HG02840 (cell line): ENCODE measurements around the gene LNPEP.
"Not testable (repeated sequence)": the region's sequence is repeated elsewhere in the genome, so short reads cannot be mapped to it uniquely, and the experiment has no call there.

Experiments
- ATAC-seq: cut with Tn5 transposase; IDR thresholded peaks from one replicate; pipeline ENCODE4 v1.9.1; 2021; ENCODE audit warnings: mild to moderate bottlenecking, moderate library complexity, moderate number of reproducible peaks; ENCODE audit not compliant: unreplicated experiment, low FRiP score

LNPEP gene

GRCh38 chr5:96928931-96929708 lies 6.8 kb upstream of the LNPEP start:
- no peak for ATAC-seq

GRCh38 chr5:96930058-96930457 lies 5.8 kb upstream of the LNPEP start:
- no peak for ATAC-seq

GRCh38 chr5:96930589-96930988 lies 5.3 kb upstream of the LNPEP start:
- ATAC-seq: no peak

- ATAC-seq: not testable (repeated sequence)
Observed at GRCh38 chr5:96931037-96931436, 4.8 kb upstream of the LNPEP start.

DNA sequence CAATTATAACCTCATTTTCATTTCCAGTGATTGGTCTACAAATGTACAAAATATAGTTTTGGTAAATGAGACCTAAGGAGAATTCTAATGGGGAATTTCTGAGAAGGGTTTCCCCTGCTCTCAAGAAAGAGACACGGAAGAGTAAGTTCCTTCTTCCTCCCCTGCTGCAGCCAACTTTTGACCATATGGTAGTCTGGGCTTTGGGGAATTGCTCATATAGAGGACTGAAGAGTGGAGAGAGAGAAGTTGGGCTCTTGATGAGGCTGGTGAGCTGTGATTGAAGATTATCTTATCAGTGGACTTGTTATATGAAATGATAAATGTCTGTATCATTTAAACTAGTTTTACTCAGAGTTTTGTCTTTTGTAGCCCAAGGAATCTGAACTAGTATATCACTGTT lies 4.3 kb upstream of the LNPEP start:
- ATAC-seq: no peak

- no peak for ATAC-seq
Observed at GRCh38 chr5:96932026-96932425, 3.9 kb upstream of the LNPEP start.

DNA sequence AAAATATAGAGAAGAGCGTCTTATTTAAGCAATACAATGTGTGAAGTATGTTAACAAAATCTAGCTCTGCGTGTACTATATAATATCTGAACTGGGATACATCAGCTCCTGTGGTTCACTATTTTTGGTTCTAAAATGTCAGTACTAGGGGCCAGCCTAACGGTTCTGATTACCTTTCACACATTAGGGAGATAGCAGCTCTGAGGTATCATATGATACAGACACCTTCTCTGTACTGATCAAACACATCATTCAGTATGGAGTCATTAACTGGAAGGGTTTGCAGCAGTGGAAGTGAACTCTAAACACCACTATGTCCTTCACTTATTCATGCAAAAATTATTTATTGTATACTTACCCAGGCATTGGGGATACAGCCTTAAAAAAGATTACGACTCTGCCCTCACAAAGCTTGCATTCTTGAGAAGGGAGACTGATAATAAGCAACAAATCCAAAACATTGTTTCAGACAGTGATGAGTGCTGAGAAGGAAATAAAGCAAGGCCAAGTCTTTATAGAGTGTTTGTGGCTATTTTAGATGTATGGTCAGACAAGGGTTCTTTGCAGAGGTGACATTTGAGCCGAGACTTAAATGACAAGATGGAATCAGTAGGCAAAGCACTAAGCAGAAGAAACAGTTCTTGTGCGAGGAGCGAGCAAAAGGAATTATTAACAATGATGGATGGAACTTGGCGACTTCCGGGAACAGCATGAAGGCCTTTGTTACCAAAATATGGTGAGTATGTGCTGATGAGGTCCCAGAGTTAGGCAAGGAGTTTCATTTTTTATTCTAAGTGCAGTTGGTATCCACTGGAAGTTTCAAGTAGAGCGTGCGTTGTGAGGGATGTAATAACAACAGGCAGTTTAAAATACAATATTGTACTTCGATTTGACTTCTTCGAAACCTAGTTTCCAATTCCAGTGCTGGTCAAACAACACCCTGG lies 1.8 kb upstream of the LNPEP start:
- ATAC-seq: peak; percentile 0

- ATAC-seq: peak; percentile 65
Observed at GRCh38 chr5:96934708-96935558, 947 bp upstream of the LNPEP start.

DNA sequence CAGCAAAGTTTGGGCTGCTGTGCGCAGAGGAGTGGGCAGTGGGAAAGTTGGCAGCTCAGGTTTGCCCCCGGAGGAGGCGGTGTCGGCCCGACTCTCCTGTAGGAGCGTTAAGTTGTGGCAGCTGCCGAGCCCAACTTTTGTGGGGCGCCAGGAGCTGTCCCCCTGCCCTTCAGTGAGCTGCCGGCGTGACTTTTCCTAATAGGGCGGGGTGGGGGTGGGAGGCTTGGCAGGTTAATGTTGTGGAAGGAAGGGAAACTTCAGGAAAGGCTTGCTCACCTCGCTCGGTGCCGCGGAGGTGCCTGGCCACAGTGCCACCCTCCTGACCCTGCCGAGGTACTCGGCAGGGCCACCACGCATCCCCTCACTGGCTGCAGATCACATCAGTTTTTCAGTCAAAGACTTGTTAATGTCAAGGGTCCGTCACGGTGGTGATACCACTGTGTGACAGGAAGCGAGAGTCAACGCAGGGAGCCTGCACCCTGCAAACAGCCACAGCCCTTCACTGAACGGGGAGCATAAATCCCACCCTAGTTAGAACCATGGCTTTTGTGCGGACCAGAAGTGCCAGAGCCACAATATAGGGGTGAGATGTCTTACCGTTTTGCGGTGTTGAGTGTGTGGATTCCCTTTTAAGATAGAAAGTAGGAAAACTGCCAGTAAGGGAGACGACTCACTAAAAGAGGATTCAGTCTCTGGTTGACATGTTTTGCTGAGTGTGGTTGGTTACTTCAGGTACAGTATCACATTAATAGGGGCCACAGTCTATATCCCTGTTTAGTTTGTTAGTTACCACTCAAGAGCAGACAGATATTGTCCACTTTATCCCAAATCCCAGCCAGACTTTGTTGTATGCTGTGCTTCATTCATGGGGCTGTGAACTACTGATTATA lies 796 bp downstream of the LNPEP start:
- ATAC-seq: peak; percentile 27

- no peak for ATAC-seq
Observed at GRCh38 chr5:96940586-96940985, 4.7 kb downstream of the LNPEP start.

DNA sequence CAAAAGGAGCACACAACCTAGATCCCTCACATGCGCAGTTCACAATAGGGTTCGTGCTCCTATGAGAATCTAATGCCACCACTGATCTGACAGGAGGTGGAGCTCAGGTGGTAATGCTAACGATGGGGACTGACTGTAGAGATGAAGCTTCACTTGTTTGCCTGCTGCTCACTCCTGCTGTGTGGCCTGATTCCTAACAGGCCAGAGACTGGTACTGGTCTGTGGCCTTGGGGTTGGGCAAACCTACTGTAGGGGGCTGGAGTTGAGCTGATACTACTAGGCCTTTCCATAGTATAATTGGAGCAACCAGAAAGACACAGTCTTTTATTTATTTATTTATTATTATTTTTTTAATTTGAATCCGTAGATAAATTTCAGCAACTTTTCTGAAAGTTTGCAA lies 5.3 kb downstream of the LNPEP start:
- ATAC-seq: no peak

- ATAC-seq: no peak
Observed at GRCh38 chr5:96942078-96942477, 6.2 kb downstream of the LNPEP start.

- ATAC-seq: no peak
Observed at GRCh38 chr5:96942911-96943310, 7.0 kb downstream of the LNPEP start.

- ATAC-seq: no peak
Observed at GRCh38 chr5:96943799-96944198, 7.9 kb downstream of the LNPEP start.

DNA sequence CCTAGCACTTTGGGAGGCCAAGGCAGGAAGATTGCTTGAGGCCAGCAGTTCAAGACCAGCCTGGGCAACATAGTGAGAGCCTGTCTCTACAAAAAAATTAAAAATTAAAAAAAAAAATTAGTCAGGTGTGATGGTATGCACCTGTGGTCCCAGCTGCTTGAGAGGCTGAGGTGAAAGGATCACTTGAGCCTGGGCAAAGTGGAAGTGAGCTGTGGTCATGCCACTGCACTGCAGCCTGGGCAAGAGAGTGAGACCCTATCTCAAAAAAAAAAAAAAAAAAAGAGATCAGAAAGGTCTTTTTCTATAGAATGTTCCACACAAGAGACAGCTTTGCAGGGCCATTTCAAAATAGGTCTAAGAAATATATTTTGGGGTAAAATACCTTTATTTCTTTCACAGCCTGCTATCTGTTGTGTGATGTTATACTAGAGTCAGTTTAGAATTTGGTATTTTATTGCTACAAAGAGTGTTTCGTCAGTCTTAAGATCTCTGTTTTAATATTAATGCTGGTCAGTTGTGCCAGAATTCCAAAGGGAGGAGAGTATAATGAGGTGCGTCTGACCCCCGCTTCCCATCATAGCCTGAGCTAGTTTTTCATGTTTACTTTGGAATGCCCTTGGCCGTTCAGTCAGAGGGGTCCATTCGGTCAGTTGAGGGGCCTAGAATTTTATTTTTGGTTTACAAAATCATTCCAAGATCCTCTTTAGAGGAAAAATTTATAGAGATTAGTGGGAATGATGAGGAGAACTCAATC lies 9.4 kb downstream of the LNPEP start:
- no peak for ATAC-seq

GRCh38 chr5:96946381-96946780 lies 10.5 kb downstream of the LNPEP start:
- no peak for ATAC-seq

GRCh38 chr5:96952118-96952750 lies 16.4 kb downstream of the LNPEP start:
- no peak for ATAC-seq

GRCh38 chr5:96952974-96953730 lies 17.3 kb downstream of the LNPEP start:
- no peak for ATAC-seq
